Measurements from ENCODE around the gene SLC22A7. TPM values are rescaled to one million over a fixed set of nuclear protein-coding genes. Genes with fewer than 3 reads are reported as not detected.

The SLC22A7 gene
- total RNA-seq, 4 donors from 2014 or later, result 0.42 TPM; not detected in 3

GRCh38 chr6:43276577-43277305 is 21.3 kb upstream of the SLC22A7 start:
- H3K4me1 ChIP-seq, result peaks cover 0 to 5% of the 10 kb centered on the region in 2 donors
- TF ChIP-seq POLR2A (IDR thresholded peaks at IDR 0.05) (no peak), CTCF (IDR thresholded peaks at IDR 0.05 in 4 of 5, conservative IDR thresholded peaks at IDR 0.05 in 1 of 5) (no peak)
- in situ Hi-C loops (cut with MboI; ENCODE audit: low sequenced_read_pairs in 4 of 4), result no loop called here
- intact Hi-C loops (cut with DNase I; ENCODE audit: low total_unique reads), result no loop called here
- no peak for ATAC-seq
- no peak for DNase-seq
- H3K27me3 ChIP-seq, result peaks cover 24 to 32% (median 30%) of the 10 kb centered on the region in 3 donors
- H3K9me3 ChIP-seq, result no peaks in the 10 kb centered on the region
- no peaks in the 10 kb centered on the region for H3K36me3 ChIP-seq
- H3K4me3 ChIP-seq, result no peak overlapping the region
- H3K27ac ChIP-seq, result no peak overlapping the region

- Histone ChIP-seq H3K27ac (no peak overlapping the region), H3K9me3 (no peaks in the 10 kb centered on the region), H3K27me3 (peaks cover 21 to 32% (median 30%) of the 10 kb centered on the region in 3 donors), H3K36me3 (no peaks in the 10 kb centered on the region), H3K4me1 (peaks cover 0 to 5% of the 10 kb centered on the region in 2 donors), H3K4me3 (no peak overlapping the region)
- DNase-seq (no peak), ATAC-seq (no peak)
- no peak for TF ChIP-seq CTCF (IDR thresholded peaks at IDR 0.05 in 4 of 5, conservative IDR thresholded peaks at IDR 0.05 in 1 of 5)
- TF ChIP-seq POLR2A (IDR thresholded peaks at IDR 0.05), result no peak
- intact Hi-C loops (cut with DNase I; ENCODE audit: low total_unique reads), result no loop called here
- in situ Hi-C loops (cut with MboI; ENCODE audit: low sequenced_read_pairs in 4 of 4), result no loop called here
Observed at GRCh38 chr6:43277306-43277642, 20.8 kb upstream of the SLC22A7 start.

- DNase-seq, result no peak
- Histone ChIP-seq H3K27ac (no peak overlapping the region), H3K27me3 (peaks cover 21 to 34% (median 30%) of the 10 kb centered on the region in 3 donors), H3K9me3 (no peaks in the 10 kb centered on the region), H3K4me3 (no peak overlapping the region), H3K36me3 (no peaks in the 10 kb centered on the region), H3K4me1 (peaks cover 0 to 5% of the 10 kb centered on the region in 2 donors)
- no peak for ATAC-seq
- TF ChIP-seq POLR2A (IDR thresholded peaks at IDR 0.05) (no peak), CTCF (IDR thresholded peaks at IDR 0.05 in 4 of 5, conservative IDR thresholded peaks at IDR 0.05 in 1 of 5) (no peak)
- in situ Hi-C loops (cut with MboI; ENCODE audit: low sequenced_read_pairs in 4 of 4), result no loop called here
- intact Hi-C loops (cut with DNase I; ENCODE audit: low total_unique reads), result no loop called here
Observed at GRCh38 chr6:43277643-43278523, 20.2 kb upstream of the SLC22A7 start.

- Histone ChIP-seq H3K36me3 (no peaks in the 10 kb centered on the region), H3K4me3 (no peak overlapping the region), H3K27me3 (peaks cover 21 to 37% (median 30%) of the 10 kb centered on the region in 3 donors), H3K9me3 (no peaks in the 10 kb centered on the region), H3K27ac (no peak overlapping the region), H3K4me1 (peaks cover 0 to 5% of the 10 kb centered on the region in 2 donors)
- intact Hi-C loops (cut with DNase I; ENCODE audit: low total_unique reads) (no loop called here), in situ Hi-C loops (cut with MboI; ENCODE audit: low sequenced_read_pairs in 4 of 4) (no loop called here)
- ATAC-seq, result no peak
- no peak for TF ChIP-seq CTCF (IDR thresholded peaks at IDR 0.05 in 4 of 5, conservative IDR thresholded peaks at IDR 0.05 in 1 of 5)
- no peak for TF ChIP-seq POLR2A (IDR thresholded peaks at IDR 0.05)
- DNase-seq, result no peak
Observed at GRCh38 chr6:43278524-43279078, 19.5 kb upstream of the SLC22A7 start.

Measured in gastrocnemius medialis (tissue), 4 donors.